Spleen (tissue), 7 donors: Measurements from ENCODE around the gene IMMP2L.

Experiments used
- CTCF ChIP-seq, 11 experiments: fragments of 200-600 bp in 7 of 11; fragments of 450-650 bp in 4 of 11; sonication (generic) in 4 of 11; IDR thresholded peaks in 8 of 11; conservative IDR thresholded peaks in 3 of 11; 1 replicate in 7 of 11; 2 replicates in 4 of 11; pipeline versions ENCODE4 v1.4.0 to v1.8.0; 2016 to 2021; ENCODE audit warnings: antibody characterized with exemption in 11 of 11, inconsistent platforms in 4 of 11, mild to moderate bottlenecking in 1 of 11
- POLR2AphosphoS5 ChIP-seq, 3 donors: sonication (generic); formaldehyde crosslinking; IDR thresholded peaks; one replicate each; pipeline ENCODE4 v1.5.1; 2017; ENCODE audit warnings: antibody characterized with exemption in 3 of 3
- donor health status: DM: no; HTN: no; CAD: no; lungs with moderate emphysema.
- donor health status: DM: no; HTN: no; CAD: no.
- donor health status: DM: no; HTN: no; CAD: no.

DNA sequence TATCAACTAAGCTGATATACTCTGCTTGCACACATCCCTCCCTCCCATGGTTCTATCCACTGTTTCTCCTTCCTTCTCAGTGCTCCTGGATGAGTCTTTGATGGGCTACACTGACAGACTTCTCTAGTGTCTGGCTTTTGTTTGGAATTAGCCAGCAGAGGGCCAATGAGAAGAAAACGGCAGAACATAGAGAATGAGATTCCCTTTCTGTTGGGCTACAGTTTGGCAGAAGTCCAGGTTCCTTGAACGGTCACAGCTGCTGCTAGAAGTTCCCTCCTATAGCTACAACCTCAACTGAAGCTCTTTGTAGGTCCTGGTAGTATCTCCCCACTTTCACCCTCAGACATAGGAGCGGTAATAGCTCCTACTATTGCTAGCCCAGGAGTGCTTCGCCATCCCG, 722.4 kb downstream of the IMMP2L start:
- TF ChIP-seq CTCF (IDR thresholded peaks at IDR 0.05 in 8 of 11, conservative IDR thresholded peaks at IDR 0.05 in 3 of 11) (no peak), POLR2AphosphoS5 (IDR thresholded peaks at IDR 0.05) (no peak)
